Urinary bladder (tissue), 4 donors: ENCODE results near the gene ADAMTS17. TPM values are rescaled to one million over a fixed set of nuclear protein-coding genes. Genes with fewer than 3 reads are reported as not detected.

Experiments
- DNase-seq: peaks from one replicate; pipeline ENCODE4 v3.0.0-alpha.2; 2015; ENCODE audit errors: extremely low spot score
- H3K27ac ChIP-seq: one replicate; pipeline ENCODE4 v1.5.1; 2013; ENCODE audit warnings: low read depth, mild to moderate bottlenecking, moderate library complexity
- H3K36me3 ChIP-seq: one replicate; pipeline ENCODE4 v1.6.1; 2013; ENCODE audit warnings: mild to moderate bottlenecking, moderate library complexity; ENCODE audit not compliant: insufficient read depth
- H3K4me1 ChIP-seq: one replicate; pipeline ENCODE4 v1.6.1; 2013; ENCODE audit warnings: mild to moderate bottlenecking, moderate library complexity; ENCODE audit not compliant: insufficient read depth
- H3K4me3 ChIP-seq: one replicate; pipeline ENCODE4 v1.5.1; 2013; ENCODE audit warnings: low read depth, low read length
- WGBS: extraction: QIAGEN DNeasy Blood & Tissue Kit; methylation state at CpG from one replicate; pipeline ENCODE4 v1.1.7; 2013; 5-methylcytosine and 5-hydroxymethylcytosine counted together
- polyA plus RNA-seq: library from polyadenylated mRNA; stranded (reverse); fragments of 200-250 nt; gene quantifications from one replicate; pipeline ENCODE4 v1.2.3, GENCODE V29; 2013
- total RNA-seq: library from RNA; depleted of rRNA; stranded (reverse); fragments of >200 nt; gene quantifications from one replicate; pipeline ENCODE4 v1.2.3, GENCODE V29; 2014
- donor health status: healthy with polysubstance abuse.
- donor health status: healthy.

Gene ADAMTS17
- total and polyA plus RNA-seq, 2 donors = 2.8 to 10.7 TPM

- Histone ChIP-seq H3K36me3 (no peaks in the 10 kb centered on the region), H3K4me1 (no peaks in the 10 kb centered on the region)
- 83% methylated on average over 11 of the region's 11 CpGs for WGBS
These were observed 6.9 kb downstream of the ADAMTS17 start for GRCh38 chr15:100334905-100335304.

GRCh38 chr15:100334456-100334855 lies 7.3 kb downstream of the ADAMTS17 start:
- no peak for DNase-seq
- H3K27ac ChIP-seq = no peak overlapping the region
- no peaks in the 10 kb centered on the region for H3K36me3 ChIP-seq
- H3K4me3 ChIP-seq = no peak overlapping the region
- H3K4me1 ChIP-seq = no peaks in the 10 kb centered on the region
- 95% methylated on average over 19 of the region's 19 CpGs for WGBS

More at GRCh38 chr15:100334905-100335304, 6.9 kb downstream of the ADAMTS17 start:
- no peak for DNase-seq
- Histone ChIP-seq H3K4me3 (no peak overlapping the region), H3K27ac (no peak overlapping the region)

- 74% methylated on average over 8 of the region's 8 CpGs for WGBS
- no peak overlapping the region for H3K27ac ChIP-seq
- no peaks in the 10 kb centered on the region for H3K4me1 ChIP-seq
- no peak for DNase-seq
- no peaks in the 10 kb centered on the region for H3K36me3 ChIP-seq
- H3K4me3 ChIP-seq = no peak overlapping the region
These were observed 7.8 kb downstream of the ADAMTS17 start for GRCh38 chr15:100334015-100334414.

DNA sequence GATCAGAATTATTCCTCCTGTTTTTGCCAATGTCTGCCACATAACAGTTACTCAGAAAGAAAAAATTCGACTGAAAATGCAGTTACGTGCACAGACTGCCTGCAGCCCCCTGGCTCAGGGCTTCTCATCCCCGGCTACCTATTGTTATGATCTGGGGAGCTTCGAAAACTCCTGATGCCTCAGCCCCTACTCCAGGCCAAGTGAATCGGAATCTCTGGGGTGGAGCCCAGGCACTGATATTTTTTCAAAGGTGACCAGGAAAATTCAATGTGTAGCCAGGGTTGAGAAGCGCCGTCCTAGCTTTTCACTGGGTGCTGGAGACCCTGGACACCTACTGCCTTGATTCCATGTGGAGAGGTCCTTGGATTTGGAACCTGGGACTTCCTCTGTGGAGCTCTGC lies 8.5 kb downstream of the ADAMTS17 start:
- H3K4me3 ChIP-seq = no peak overlapping the region
- WGBS = 89% methylated on average over 7 of the region's 7 CpGs
- no peaks in the 10 kb centered on the region for H3K4me1 ChIP-seq
- no peaks in the 10 kb centered on the region for H3K36me3 ChIP-seq
- H3K27ac ChIP-seq = no peak overlapping the region
- no peak for DNase-seq

DNA sequence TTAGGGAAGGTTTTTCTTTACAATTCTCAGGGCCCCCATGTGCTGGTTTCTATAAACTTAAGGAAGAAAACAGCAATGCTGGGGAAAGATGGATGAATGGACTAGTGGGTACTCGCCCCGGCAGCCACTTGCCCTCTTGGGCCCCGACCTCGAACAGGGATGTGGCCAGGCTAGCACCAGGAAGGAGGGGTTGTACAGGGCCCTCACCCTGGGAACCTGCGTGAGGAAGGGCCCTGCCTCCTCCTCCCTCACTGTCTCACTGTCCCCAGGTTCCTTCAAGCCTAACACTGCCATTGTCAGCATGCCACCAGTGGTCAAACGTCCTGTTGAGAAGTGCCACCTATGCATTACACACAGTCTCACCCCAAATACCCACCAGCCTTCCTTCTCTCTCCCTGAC lies 9.1 kb downstream of the ADAMTS17 start:
- WGBS = 80% methylated on average over 6 of the region's 6 CpGs
- Histone ChIP-seq H3K27ac (no peak overlapping the region), H3K4me3 (no peak overlapping the region), H3K4me1 (no peaks in the 10 kb centered on the region), H3K36me3 (no peaks in the 10 kb centered on the region)
- DNase-seq = no peak

GRCh38 chr15:100332231-100332630 lies 9.5 kb downstream of the ADAMTS17 start:
- Histone ChIP-seq H3K36me3 (no peaks in the 10 kb centered on the region), H3K4me3 (no peak overlapping the region), H3K27ac (no peak overlapping the region), H3K4me1 (no peaks in the 10 kb centered on the region)
- 91% methylated on average over 13 of the region's 13 CpGs for WGBS
- no peak for DNase-seq

DNA sequence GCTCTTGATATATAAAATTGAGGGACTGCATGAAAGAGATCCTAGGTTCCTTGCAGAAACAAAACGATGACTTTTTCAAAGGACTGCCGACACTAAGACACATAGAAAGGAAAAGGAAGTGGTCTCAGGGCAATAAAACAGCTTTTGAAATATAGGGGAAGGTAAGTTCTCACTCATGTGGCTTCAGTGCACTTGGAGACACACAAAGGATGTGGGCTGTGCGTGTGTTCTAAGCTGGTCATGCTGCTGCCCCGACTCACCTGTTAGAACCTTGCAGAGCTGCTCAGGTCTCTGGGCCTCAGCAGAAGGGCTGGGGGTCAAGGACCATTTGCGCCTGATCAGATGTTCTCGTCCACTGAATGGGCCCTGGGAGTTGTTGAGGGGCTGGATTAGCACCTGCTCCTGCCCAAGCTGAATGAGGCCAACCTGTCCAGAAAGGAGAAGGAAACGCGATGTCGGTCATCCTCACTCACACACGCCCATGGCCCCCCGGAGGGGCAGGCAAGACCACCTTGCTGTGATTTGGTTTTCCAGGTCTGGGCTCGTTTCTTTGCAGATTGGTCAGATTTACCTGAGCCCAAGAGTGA lies 11.1 kb downstream of the ADAMTS17 start:
- WGBS = 88% methylated on average over 12 of the region's 12 CpGs
- DNase-seq = no peak
- H3K4me1 ChIP-seq = no peaks in the 10 kb centered on the region
- no peak overlapping the region for H3K27ac ChIP-seq
- no peaks in the 10 kb centered on the region for H3K36me3 ChIP-seq
- no peak overlapping the region for H3K4me3 ChIP-seq

DNA sequence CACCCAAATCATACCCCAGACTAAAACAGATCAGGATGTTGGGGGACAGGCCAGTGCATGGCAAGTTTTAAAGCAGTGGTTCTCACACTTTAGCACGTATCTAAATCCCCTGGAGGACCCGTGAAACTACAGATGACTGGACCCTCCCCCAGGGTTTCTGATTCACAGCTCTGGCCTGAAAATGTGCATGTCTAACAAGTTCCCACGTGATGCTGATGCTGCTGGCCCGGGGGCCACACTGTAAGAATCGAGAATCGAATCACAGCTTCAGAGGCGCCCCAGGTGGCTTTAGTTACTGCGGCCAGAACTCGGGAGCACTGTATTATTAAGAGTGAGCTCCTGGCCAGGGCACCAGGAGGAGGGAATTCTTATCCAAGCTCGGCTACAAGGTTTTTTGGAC lies 11.6 kb downstream of the ADAMTS17 start:
- Histone ChIP-seq H3K4me1 (no peaks in the 10 kb centered on the region), H3K36me3 (no peaks in the 10 kb centered on the region), H3K27ac (no peak overlapping the region), H3K4me3 (no peak overlapping the region)
- WGBS = 80% methylated on average over 10 of the region's 10 CpGs
- DNase-seq = no peak

DNA sequence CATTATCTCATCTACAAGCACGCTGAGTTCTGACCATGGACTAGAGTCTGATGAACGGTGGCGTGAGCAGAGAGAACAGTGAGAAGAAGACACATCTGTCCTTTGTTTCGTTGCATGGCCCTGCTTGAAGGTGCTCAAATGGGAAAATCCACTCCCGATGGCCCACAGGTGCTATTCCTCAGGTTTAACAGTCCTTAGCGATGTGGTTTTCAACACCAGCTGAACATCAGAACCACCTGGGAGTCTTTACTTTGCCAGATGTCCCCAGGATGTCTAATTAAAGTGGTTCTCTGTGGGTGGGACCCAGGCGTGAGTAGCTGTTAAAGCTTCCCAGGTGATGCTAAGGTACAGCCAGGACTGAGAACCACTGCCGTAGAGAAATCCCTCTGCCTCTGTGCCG lies 13.0 kb downstream of the ADAMTS17 start:
- WGBS = 82% methylated on average over 9 of the region's 9 CpGs
- Histone ChIP-seq H3K4me3 (no peak overlapping the region), H3K4me1 (no peaks in the 10 kb centered on the region), H3K27ac (no peak overlapping the region), H3K36me3 (no peaks in the 10 kb centered on the region)
- no peak for DNase-seq

DNA sequence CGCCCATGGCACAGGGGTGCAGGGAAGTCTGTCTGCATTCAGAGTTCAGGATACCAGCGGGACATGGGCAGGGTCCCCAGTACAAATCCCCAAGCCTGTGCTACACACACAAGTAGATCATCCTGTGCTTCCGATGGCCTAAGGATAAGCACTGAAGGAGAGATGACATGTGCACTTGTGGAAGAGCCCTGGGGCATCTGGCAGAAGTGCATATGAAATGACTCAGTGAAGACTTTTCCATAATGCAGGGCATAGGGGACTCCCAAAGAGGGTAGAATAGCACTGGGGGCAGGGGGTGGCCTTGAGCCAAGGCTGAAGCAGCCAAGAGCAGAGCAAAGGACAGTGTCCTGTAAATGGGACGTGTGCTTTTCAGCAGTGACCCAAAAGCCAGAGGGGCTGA lies 22.9 kb downstream of the ADAMTS17 start:
- Histone ChIP-seq H3K36me3 (no peaks in the 10 kb centered on the region), H3K4me1 (no peaks in the 10 kb centered on the region), H3K4me3 (no peak overlapping the region), H3K27ac (no peak overlapping the region)
- WGBS = 96% methylated on average over 4 of the region's 4 CpGs
- DNase-seq = no peak

DNA sequence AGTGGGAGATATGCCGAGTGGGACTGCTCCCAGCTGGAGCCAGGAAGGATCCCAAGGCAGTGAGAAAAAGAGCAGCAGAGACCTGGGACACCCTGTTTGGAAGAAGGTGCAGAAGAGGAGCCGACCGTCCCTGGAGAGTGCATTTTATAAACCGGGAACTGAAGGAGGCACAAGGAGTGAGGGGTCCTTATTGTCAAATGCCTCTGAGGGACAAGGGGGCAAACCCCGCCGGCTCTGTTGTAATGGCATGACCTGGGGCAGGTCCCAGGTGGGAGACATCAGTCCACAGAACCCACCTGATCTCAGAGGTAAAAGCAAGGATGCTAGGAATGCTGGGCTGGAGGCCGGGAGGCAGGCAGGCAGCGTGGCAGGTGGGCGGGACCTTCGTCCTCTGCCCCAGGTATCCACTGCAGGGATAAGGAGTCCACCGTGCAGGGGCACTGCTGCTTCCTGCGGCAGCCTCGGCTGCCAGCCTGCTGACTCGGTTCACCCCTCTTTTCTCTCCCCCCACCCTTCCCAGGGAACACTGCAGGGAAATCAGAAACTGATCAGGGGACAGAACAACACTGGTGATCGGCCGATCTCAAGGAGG lies 26.9 kb downstream of the ADAMTS17 start:
- Histone ChIP-seq H3K27ac (no peak overlapping the region), H3K36me3 (no peaks in the 10 kb centered on the region), H3K4me3 (no peak overlapping the region), H3K4me1 (no peaks in the 10 kb centered on the region)
- WGBS = 87% methylated on average over 16 of the region's 16 CpGs
- DNase-seq = no peak

- WGBS = 64% methylated on average over 8 of the region's 8 CpGs
- H3K4me3 ChIP-seq = no peak overlapping the region
- H3K36me3 ChIP-seq = no peaks in the 10 kb centered on the region
- H3K4me1 ChIP-seq = no peaks in the 10 kb centered on the region
- no peak overlapping the region for H3K27ac ChIP-seq
- no peak for DNase-seq
These were observed 29.8 kb downstream of the ADAMTS17 start for GRCh38 chr15:100311833-100312476.

DNA sequence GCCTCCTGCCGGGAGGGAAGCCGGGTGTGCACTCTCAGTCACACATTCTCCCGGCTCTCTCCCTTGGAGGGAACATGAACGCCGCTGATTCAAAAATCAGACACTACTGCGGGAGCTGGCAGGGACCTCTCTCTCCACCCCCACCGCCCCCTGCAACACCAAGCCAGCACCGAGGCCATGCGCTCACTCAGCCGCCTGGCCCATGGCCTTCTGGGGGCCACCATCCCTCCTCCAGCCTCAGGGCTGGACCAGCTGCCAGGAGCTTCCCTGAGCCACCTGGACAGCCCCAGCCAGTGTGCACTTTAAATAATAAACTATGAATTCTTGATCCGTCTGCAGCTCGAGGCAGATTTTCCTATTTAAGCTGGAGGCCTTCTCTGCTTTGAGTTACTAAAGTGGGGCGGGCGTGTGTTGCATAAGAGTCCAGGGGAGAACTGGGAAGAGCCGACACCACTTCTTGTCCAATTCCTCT lies 30.6 kb downstream of the ADAMTS17 start:
- 25% methylated on average over 15 of the region's 15 CpGs for WGBS
- no peak overlapping the region for H3K4me3 ChIP-seq
- DNase-seq = no peak

DNA sequence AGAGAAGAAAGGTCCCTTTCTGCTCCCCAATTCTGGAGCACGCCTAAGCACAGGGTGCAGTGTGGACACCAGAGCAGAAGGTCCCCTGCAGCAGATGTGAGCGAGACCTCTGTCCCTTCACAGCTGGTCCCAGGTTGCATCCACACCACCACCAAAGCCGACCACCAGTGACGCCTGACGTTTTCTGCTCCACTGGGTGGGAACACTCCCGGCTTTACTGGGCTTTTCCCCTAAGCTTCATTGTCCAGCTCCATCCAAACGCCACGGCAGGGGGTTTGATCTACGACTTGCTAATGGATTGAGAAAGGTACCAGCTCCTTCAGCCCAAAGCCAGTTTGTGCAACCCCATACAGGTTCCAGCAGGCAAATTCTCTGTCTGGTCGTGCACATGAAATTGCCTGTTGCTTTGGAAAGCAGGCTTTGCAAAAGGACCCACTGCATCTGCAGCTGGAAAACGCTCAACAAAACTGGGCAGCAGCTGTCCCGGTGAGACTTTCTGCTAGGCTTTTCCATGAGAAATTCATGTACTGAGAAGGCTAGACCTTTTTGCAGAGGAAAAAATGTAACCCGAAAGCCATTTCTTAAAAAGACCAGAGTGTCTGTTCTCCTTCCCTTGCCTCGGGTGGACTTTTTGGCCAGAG lies 31.1 kb downstream of the ADAMTS17 start:
- Histone ChIP-seq H3K27ac (no peak overlapping the region), H3K36me3 (no peaks in the 10 kb centered on the region), H3K4me1 (no peaks in the 10 kb centered on the region), H3K4me3 (no peak overlapping the region)
- WGBS = 35% methylated on average over 14 of the region's 14 CpGs
- DNase-seq = no peak

More for the DNA sequence above, 30.6 kb downstream of the ADAMTS17 start:
- no peaks in the 10 kb centered on the region for H3K4me1 ChIP-seq
- no peaks in the 10 kb centered on the region for H3K36me3 ChIP-seq
- no peak overlapping the region for H3K27ac ChIP-seq
